Endothelial cell of umbilical vein (primary cell): Measurements from ENCODE around the gene SRCAP. TPM values are rescaled to one million over a fixed set of nuclear protein-coding genes. Genes with fewer than 3 reads are reported as not detected.

ENCODE experiments used
- BruUV-seq: library from RNA; stranded (reverse); fragments of 400-500 nt; replicated peaks from 2 replicates; lab custom pipeline; 2021; lab: Mats Ljungman, UMichigan
- CTCF ChIA-PET: fragments of 300-600, 350-600 bp; sonication (Branson Sonifier 250); formaldehyde crosslinking; loops from one replicate; lab custom pipeline; 2021; ENCODE audit warnings: antibody characterized with exemption, inconsistent platforms; lab: Charles Lee
- POLR2A ChIA-PET: fragments of 300-600, 350-600 bp; sonication (Branson Sonifier 250); formaldehyde crosslinking; loops from one replicate; lab custom pipeline; 2021; ENCODE audit warnings: antibody characterized with exemption, inconsistent platforms; lab: Charles Lee
- DNase-seq: peaks from one replicate; pipeline ENCODE4 v3.0.0-alpha.2; 2011; ENCODE audit warnings: low read depth, low spot score
- FAIRE-seq: peaks from 2 replicates; lab custom pipeline; 2011; peaks lifted over from hg19 to GRCh38; lab: Jason Lieb, UNC
- H2AFZ ChIP-seq: 2 replicates; pipeline ENCODE4 v1.6.0; 2012; ENCODE audit warnings: low read depth, low read length, control low read depth, inconsistent platforms
- H3K27ac ChIP-seq: 2 replicates; pipeline ENCODE4 v1.5.1; 2011; ENCODE audit warnings: low read depth, mild to moderate bottlenecking, control low read depth, low read length, moderate library complexity; ENCODE audit not compliant: insufficient read depth
- H3K27me3 ChIP-seq, 2 experiments: 2 replicates each; pipeline versions ENCODE4 v1.6.0 to v1.6.1; 2011; ENCODE audit warnings: low read length in 2 of 2, mixed read lengths in 1 of 2; ENCODE audit not compliant: control insufficient read depth in 2 of 2, insufficient read depth in 2 of 2
- H3K36me3 ChIP-seq, 2 experiments: 2 replicates in 1 of 2; 3 replicates in 1 of 2; pipeline ENCODE4 v1.5.1; 2011; ENCODE audit warnings: low read length in 2 of 2, mild to moderate bottlenecking in 1 of 2, moderate library complexity in 1 of 2; ENCODE audit not compliant: control insufficient read depth in 2 of 2, insufficient read depth in 2 of 2; ENCODE audit errors: extremely low read depth in 1 of 2
- H3K4me1 ChIP-seq: 3 replicates; pipeline ENCODE4 v1.5.1; 2011; ENCODE audit warnings: mild to moderate bottlenecking, low read length; ENCODE audit not compliant: control insufficient read depth, insufficient read depth; ENCODE audit errors: extremely low read depth
- H3K4me2 ChIP-seq: 2 replicates; pipeline ENCODE4 v1.6.1; 2011; ENCODE audit warnings: low read length, control low read depth, mixed read lengths; ENCODE audit not compliant: insufficient read depth
- H3K4me3 ChIP-seq, 3 experiments: fragments of 200-600 bp in 1 of 3; sonication (generic), shearing (Covaris generic) in 1 of 3; replicated peaks in 1 of 3; 2 replicates each; pipeline ENCODE4 v1.5.1; 2011 to 2016; ENCODE audit warnings: control low read depth in 3 of 3, low read length in 3 of 3, mild to moderate bottlenecking in 2 of 3, inconsistent platforms in 1 of 3, low read depth in 1 of 3, moderate library complexity in 1 of 3; ENCODE audit not compliant: insufficient read depth in 1 of 3
- H3K79me2 ChIP-seq: 2 replicates; pipeline ENCODE4 v1.6.0; 2012; ENCODE audit warnings: low read length, inconsistent platforms; ENCODE audit not compliant: control insufficient read depth, insufficient read depth
- H3K9ac ChIP-seq: replicated peaks from 2 replicates; pipeline ENCODE3; 2011; ENCODE audit warnings: low read length, control low read depth; ENCODE audit not compliant: insufficient read depth; ENCODE audit errors: extremely low read depth
- H3K9me1 ChIP-seq: replicated peaks from 3 replicates; pipeline ENCODE4 v1.6.0; 2011; ENCODE audit warnings: mild to moderate bottlenecking, low read length; ENCODE audit not compliant: control insufficient read depth, insufficient read depth; ENCODE audit errors: extremely low read depth
- H3K9me3 ChIP-seq: replicated peaks from 2 replicates; pipeline ENCODE4 v1.5.1; 2012; ENCODE audit warnings: low read length, inconsistent platforms; ENCODE audit not compliant: control insufficient read depth, insufficient read depth
- H4K20me1 ChIP-seq: replicated peaks from 2 replicates; pipeline ENCODE3; 2011; ENCODE audit warnings: mild to moderate bottlenecking, low read length; ENCODE audit not compliant: control insufficient read depth, insufficient read depth; ENCODE audit errors: extremely low read depth
- CTCF ChIP-seq, 2 donors: IDR thresholded peaks; 1 replicate in 1 of 2; 2 replicates in 1 of 2; pipeline ENCODE4 v1.5.1; 2011; ENCODE audit warnings: low read length in 2 of 2, mild to moderate bottlenecking in 2 of 2, moderate library complexity in 2 of 2, control low read depth in 1 of 2, inconsistent platforms in 1 of 2, low read depth in 1 of 2; ENCODE audit not compliant: insufficient read depth in 1 of 2; ENCODE audit errors: extremely low read depth in 1 of 2
- EZH2 ChIP-seq: IDR thresholded peaks from 2 replicates; pipeline ENCODE4 v1.6.1; 2012; ENCODE audit warnings: borderline replicate concordance, low read depth, mild to moderate bottlenecking, moderate library complexity, low read length, inconsistent platforms; ENCODE audit not compliant: severe bottlenecking
- FOS ChIP-seq: IDR thresholded peaks from 2 replicates; pipeline ENCODE4 v1.6.1; 2011; ENCODE audit warnings: mild to moderate bottlenecking, low read length, moderate library complexity, borderline replicate concordance; ENCODE audit not compliant: insufficient read depth
- GATA2 ChIP-seq: IDR thresholded peaks from 2 replicates; pipeline ENCODE4 v1.7.0; 2011; ENCODE audit warnings: low read depth, mild to moderate bottlenecking, moderate library complexity, mixed read lengths, low read length; ENCODE audit not compliant: insufficient read length, insufficient read depth
- JUN ChIP-seq: IDR thresholded peaks from 2 replicates; pipeline ENCODE4 v1.6.1; 2011; ENCODE audit warnings: borderline replicate concordance, low read depth; ENCODE audit not compliant: insufficient read length, insufficient read depth
- MAX ChIP-seq: IDR thresholded peaks from 2 replicates; pipeline ENCODE4 v1.6.1; 2011; ENCODE audit not compliant: insufficient read depth, insufficient read length
- MYC ChIP-seq: IDR thresholded peaks from one replicate; pipeline ENCODE4 v1.6.1; 2011; ENCODE audit warnings: mild to moderate bottlenecking, low read depth, low read length
- POLR2A ChIP-seq: IDR thresholded peaks from 2 replicates; pipeline ENCODE4 v1.6.1; 2012; ENCODE audit warnings: low read depth, mild to moderate bottlenecking, control low read depth, low read length
- POLR2AphosphoS5 ChIP-seq: IDR thresholded peaks from 2 replicates; pipeline ENCODE4 v1.6.1; 2012; ENCODE audit warnings: low read depth, mild to moderate bottlenecking, control low read depth, low read length, moderate library complexity; ENCODE audit not compliant: insufficient read depth
- dilution Hi-C: fragments of 300-500 bp; cut with MboI; formaldehyde crosslinking; loops from one replicate; pipeline ENCODE4 v1.15.0; 2019; ENCODE audit warnings: low sequenced_read_pairs; ENCODE audit not compliant: extremely low pct_ligation_motif_present
- intact Hi-C: fragments of 100-400 bp; cut with micrococcal nuclease; formaldehyde crosslinking; loops from one replicate; pipeline ENCODE4 v1.10.0; 2022
- polyA plus RNA-seq, 4 experiments: library from polyadenylated mRNA; depleted of rRNA in 3 of 4; stranded (reverse) in 3 of 4; unstranded in 1 of 4; fragments of >200 nt; gene quantifications; 2 replicates each; pipeline versions ENCODE4 v1.2.1 to v1.2.3, GENCODE V29; 2011 to 2012; ENCODE audit warnings: missing spikeins in 1 of 4
- total RNA-seq: library from RNA; stranded (reverse); gene quantifications from 2 replicates; pipeline ENCODE4 v1.2.3, GENCODE V29; 2021

The SRCAP gene
- total and polyA plus RNA-seq, 2 donors (not counting 3 experiments of a cell fraction or from before 2014, with no cell fraction given) = 11.0 to 77.7 TPM

DNA sequence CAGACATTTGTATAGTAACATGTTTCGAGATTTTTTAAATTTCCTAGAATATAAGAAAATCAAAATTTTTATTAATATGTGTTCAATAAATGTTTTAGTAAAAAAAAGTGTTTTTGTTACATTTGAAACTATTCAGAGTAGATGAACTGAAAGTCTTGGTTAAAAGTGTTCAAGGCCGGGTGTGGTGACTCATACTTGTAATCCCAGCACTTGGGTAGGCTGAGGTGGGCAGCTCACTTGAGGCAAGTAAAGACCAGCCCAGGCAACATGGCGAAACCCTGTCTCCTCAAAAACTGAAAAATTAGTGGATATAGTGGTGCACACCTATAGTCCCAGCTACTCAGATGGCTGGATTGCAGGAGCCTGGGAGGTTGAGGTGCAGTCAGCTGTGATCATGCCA, 32.4 kb downstream of the SRCAP start:
- H3K9me1 ChIP-seq = no peaks in the 10 kb centered on the region
- H3K4me1 ChIP-seq = no peaks in the 10 kb centered on the region
- H3K9ac ChIP-seq = no peak overlapping the region
- no peaks in the 10 kb centered on the region for H3K27me3 ChIP-seq
- TF ChIP-seq CTCF (IDR thresholded peaks at IDR 0.05; ENCODE audit: extremely low read depth in 1 of 2, insufficient read depth in 1 of 2, low read depth in 1 of 2, low read length in 2 of 2) (no peak), MYC (no peak), POLR2AphosphoS5 (no peak)
- H3K4me2 ChIP-seq = no peak overlapping the region
- intact Hi-C loops (no loop called here), dilution Hi-C loops (no loop called here)
- DNase-seq = no peak
- no peaks in the 10 kb centered on the region for H3K9me3 ChIP-seq
- H2AFZ ChIP-seq = no peak overlapping the region
- POLR2A ChIA-PET = no interaction called here
- peaks cover 24 to 44% of the 10 kb centered on the region in 2 experiments for H3K36me3 ChIP-seq
- no peak overlapping the region for H3K4me3 ChIP-seq
- no TSS peak for BruUV-seq
- H3K79me2 ChIP-seq = no peaks in the 10 kb centered on the region
- no peaks in the 10 kb centered on the region for H4K20me1 ChIP-seq
- FAIRE-seq = no peak
- no peak overlapping the region for H3K27ac ChIP-seq
- CTCF ChIA-PET = interaction anchor here (1.3 to 1.5 kb wide), 2 partner anchors 9 to 19 kb away, joined by 3 to 5 read pairs; a partner anchor contains a TSS

DNA sequence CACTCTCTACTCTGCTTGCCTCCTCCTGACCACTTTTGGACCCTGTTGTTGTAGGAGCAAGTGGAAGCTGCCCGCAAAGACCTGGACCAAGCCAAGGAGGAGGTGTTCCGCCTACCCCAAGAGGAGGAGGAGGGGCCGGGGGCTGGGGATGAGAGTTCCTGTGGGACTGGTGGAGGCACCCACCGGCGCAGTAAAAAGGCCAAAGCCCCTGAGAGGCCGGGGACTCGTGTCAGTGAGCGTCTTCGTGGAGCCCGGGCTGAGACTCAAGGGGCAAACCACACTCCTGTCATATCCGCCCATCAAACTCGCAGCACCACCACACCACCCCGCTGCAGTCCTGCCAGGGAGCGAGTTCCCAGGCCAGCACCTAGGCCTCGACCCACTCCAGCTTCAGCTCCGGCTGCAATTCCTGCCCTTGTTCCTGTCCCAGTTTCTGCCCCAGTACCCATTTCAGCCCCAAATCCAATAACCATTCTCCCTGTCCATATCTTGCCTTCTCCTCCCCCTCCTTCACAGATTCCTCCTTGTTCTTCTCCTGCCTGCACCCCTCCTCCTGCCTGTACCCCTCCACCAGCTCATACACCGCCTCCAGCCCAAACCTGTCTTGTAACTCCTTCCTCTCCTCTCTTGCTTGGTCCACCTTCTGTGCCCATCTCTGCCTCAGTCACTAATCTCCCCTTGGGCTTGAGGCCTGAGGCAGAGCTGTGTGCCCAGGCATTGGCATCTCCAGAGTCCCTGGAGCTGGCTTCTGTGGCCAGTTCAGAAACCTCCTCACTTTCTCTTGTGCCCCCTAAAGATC, 38.2 kb downstream of the SRCAP start:
- H3K27me3 ChIP-seq = no peaks in the 10 kb centered on the region
- H3K36me3 ChIP-seq = peaks cover 22 to 53% of the 10 kb centered on the region in 2 experiments
- POLR2A ChIA-PET = no interaction called here
- dilution Hi-C loops (no loop called here), intact Hi-C loops (no loop called here)
- no peak overlapping the region for H2AFZ ChIP-seq
- FAIRE-seq = no peak
- H3K9me1 ChIP-seq = no peaks in the 10 kb centered on the region
- H3K9me3 ChIP-seq = no peaks in the 10 kb centered on the region
- no TSS peak for BruUV-seq
- no peak overlapping the region for H3K9ac ChIP-seq
- no peak overlapping the region for H3K4me3 ChIP-seq
- H4K20me1 ChIP-seq = no peaks in the 10 kb centered on the region
- H3K4me1 ChIP-seq = peaks cover 20% of the 10 kb centered on the region
- no peaks in the 10 kb centered on the region for H3K79me2 ChIP-seq
- no peak for DNase-seq
- no peak for TF ChIP-seq MAX
- no peak for TF ChIP-seq POLR2AphosphoS5
- TF ChIP-seq FOS = no peak
- no peak for TF ChIP-seq JUN
- no peak for TF ChIP-seq EZH2
- no peak for TF ChIP-seq GATA2
- no peak for TF ChIP-seq POLR2A
- no peak for TF ChIP-seq MYC
- TF ChIP-seq CTCF (IDR thresholded peaks at IDR 0.05; ENCODE audit: extremely low read depth in 1 of 2, insufficient read depth in 1 of 2, low read depth in 1 of 2, low read length in 2 of 2) = no peak
- CTCF ChIA-PET = interaction anchor here (0.8 kb wide), 1 partner anchor 11 kb away, joined by 3 read pairs; the partner anchor contains the start of gene PHKG2
- H3K27ac ChIP-seq = no peak overlapping the region
- H3K4me2 ChIP-seq = no peak overlapping the region
